Activated CD4-positive, alpha-beta T cell treated with anti-CD3 and anti-CD28 coated beads, Interleukin-2, amount 50 U/mL, for 16 hours (primary cell): ENCODE data around the gene EXOC3.
"Not testable (repeated sequence)": the region's sequence is repeated elsewhere in the genome, so short reads cannot be mapped to it uniquely, and the experiment has no call there.

Experiments
- DNase-seq: peaks from one replicate; pipeline ENCODE4 v3.0.0-alpha.2; 2020

The EXOC3 gene

DNA sequence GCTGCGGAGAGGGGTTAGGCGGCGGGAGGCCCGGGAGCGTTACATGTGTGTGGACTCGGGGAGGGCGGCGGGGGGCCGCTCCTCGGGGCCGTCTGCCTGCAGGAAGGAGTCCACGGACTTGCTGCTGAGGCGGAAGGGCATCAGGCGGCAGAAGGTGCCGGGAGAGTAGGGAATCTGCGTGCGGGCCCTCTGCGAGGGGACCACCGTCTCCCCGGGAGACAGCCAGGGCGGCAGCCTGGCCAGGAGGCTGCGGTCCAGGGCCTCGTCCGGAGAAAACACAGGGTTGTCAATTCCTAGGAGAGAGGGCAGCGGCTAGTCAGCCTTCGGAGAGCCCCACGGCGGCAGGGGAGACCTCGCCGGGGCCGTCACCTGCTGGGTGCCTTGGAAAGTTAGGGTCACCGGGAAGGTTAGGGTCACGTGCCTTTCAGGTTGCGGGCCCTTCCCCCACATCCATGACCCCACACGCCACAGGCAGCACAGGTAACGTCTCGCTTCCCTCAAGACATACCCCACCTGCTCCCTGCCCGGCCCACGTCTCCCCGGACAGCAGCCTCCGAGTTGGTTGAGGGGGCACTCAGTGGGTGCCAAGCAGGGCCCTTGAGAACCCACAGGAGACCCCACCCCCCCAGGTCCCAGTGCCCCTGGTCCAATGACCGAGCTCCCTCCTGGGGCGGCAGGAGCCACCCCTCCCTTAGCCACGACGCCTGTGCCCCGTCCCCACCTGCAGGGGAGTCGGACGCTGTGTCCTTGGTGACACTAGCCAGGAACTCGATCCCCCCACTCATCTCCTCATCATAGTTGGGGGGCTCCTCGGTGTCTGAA lies 32.1 kb downstream of the EXOC3 start:
- DNase-seq: no peak

DNA sequence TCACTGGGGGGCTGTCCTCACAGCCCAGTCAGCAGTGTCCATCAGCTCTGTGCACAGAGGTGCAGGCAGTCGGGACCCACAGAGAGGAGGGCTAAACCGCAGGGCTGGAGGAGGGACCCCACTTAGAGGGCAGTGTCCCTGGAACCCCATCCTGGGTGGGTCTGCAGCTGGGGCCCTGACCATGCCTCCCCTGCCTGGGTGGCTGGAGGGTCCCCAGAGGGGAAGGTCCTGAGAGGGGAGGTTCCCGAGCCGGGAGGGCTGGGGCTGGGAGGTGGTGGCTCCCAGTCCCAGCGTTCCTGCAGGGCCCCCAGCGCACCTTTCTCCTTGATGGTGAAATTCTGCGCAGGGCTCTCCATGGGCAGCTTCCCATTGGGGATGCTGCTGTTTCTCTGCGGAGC lies 32.7 kb downstream of the EXOC3 start:
- no peak for DNase-seq

GRCh38 chr5:476102-476813 lies 33.3 kb downstream of the EXOC3 start:
- no peak for DNase-seq

DNA sequence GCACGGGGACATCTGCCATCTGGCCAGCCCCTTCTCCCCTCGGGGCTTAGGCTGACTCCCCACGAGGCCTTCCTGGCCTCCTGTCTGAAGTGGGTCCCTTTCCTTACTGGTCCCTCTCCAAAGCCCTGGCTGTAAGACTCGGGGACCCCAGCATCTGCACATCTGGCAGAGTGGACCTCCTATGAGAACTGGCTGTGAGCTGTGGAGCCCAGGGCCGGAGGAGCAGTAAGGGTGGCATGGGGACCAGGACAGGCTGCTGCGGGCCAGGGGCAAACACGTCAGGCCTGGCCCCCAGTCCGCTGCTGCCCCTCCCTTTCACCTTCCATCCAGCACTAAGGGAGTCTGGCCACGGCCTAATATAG lies 33.8 kb downstream of the EXOC3 start:
- DNase-seq: no peak

DNA sequence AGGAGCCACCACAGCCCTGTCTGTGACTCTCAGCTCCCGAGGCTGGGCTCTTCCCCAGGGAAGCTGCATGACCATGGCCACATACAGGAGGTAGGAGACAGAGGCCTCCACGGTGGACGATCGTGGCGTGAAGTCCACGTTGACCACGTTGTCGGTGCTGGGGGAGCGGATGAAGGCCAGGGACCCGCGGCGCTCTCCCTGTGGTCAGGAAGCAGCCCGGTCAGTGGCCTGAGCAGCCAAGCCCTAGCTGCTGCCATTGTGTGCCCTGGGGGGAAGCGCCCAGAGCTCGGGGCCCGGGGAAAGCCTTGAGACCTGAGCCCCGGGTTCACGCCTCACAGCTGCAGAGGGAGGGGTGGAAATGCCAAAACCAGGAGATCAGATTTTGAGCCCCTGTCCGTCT lies 34.3 kb downstream of the EXOC3 start:
- DNase-seq: no peak

GRCh38 chr5:477871-478270 lies 34.9 kb downstream of the EXOC3 start:
- DNase-seq: no peak

- no peak for DNase-seq
Observed at GRCh38 chr5:478369-478981, 35.5 kb downstream of the EXOC3 start.

- no peak for DNase-seq
Observed at GRCh38 chr5:478982-479535, 36.1 kb downstream of the EXOC3 start.

DNA sequence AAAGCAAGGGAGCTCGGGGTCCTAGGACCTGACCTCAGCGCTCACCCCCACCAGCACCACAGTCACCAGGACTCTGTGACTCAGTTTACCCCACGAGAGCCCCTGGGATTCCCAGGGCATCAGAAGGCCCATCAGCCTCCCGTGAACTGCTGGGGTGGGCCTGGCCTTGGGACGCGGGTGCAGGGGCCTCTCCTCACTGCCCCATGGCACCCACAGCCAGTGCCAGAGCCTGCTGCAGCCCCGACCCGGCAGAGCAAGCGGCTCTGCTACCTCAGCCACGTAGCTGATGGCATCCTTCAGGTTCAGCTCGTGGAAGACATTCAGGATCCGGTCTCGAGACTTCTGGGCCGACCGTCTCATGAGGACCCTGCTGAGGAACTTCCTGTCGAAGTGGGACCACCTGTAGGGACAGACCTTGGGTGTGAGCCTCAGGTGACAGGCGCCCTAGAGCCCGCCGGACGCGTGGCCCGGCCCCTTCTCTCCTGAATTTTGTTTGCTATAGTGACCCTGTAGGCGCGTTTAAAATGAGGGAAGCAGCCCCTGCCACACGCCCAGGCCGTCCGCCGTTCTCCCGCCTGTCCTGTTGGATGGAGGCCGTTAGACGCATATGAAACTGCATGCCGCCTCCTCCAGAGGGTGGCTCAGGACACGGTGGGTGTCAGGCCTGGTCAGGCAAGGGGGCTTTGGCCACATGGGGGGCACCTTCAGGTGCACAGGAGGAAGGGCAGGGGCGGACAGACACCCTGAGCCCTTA lies 36.8 kb downstream of the EXOC3 start:
- DNase-seq: no peak

DNA sequence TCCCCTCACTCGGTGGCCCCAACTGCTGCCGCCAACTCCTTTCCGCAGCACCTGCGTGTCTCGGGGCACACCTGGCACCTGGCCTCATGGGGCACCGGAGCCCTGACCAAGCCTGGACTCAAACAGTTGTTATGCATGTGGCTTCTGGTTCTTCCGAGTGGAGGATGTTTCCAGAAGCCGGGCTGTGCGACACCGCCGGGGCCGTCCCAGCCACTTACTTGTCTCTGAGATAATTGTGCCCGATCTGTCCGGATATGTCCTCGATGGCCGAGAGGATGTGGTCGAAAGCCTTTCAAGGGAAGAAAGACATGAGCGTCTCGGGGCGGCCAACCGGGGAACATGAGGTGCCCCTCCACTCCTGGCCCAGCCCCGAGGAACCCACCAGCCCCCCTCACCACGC lies 38.4 kb downstream of the EXOC3 start:
- no peak for DNase-seq

DNA sequence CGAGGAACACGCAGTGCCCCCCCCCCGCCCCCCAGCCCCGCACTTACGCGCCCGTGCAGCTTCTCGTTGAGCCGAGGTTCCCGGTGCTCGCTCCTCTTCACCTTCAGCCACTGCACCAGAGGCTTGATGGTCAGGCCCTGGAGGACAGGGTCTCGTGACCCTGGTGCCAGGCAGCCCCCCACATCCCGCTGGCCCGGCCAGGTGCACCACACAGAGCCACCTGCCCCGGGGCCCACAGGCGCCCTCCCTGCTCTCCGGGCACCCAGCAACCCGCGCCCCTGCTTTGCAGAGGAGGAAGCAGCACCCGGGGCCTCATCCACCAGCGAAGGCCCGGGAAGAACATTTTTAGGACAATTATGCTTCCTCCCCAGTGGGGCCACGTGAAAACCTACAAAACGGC lies 39.0 kb downstream of the EXOC3 start:
- DNase-seq: no peak

GRCh38 chr5:482506-482905 lies 39.5 kb downstream of the EXOC3 start:
- DNase-seq: no peak

GRCh38 chr5:483011-483410 lies 40.0 kb downstream of the EXOC3 start:
- DNase-seq: no peak

DNA sequence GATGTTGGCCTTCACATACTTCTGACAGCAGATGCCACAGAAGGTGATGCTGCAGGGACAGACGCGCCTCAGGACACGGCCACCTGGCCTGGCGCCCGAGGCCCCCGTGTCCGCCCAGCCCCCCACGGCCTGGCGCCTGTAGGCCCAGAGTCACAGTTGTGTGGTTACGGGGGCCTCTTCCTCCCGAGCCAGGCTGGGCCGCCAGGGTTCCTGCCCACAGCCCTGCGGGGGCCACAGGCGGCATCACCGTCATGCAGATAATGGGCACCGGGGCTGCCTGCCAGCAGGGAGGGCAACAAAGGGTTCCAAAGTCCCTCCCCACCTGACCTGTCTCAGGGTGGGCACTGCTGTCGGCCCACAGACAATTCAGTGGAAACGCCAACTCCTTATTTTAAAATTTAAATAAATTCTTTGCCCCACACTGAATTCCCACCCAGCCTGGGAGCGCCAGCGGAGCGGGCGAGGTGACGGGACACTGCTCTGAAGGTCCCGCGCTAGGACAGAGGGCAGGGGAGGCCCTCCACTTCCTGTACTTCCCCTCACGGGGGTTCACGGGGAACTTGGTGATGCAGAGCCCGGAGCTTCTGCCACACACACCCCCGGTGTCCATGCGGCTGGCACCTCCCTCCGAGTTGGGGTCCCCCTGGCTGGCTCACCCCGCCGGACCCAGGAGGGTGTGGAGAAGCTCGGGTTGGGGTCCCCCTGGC lies 40.6 kb downstream of the EXOC3 start:
- no peak for DNase-seq

DNA sequence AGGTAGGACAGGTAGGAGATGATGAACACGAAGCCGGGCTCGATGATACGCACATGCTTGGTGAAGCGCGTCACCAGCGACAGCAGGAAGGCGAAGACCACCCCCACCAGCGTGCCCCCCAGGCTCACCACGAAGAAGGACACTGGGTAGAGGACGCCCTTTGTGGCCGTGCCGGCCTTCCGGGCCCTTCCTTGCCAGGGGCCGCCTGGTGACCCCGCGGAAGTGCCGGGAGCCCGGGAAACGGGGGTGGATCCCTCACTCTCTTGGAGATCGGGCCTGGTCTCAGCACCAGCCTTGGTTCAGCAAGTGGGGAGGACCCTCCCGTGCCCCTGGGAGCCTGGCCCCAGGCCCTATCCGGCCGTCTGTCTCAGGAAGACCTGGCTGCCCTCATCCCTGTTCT lies 41.6 kb downstream of the EXOC3 start:
- DNase-seq: no peak

DNA sequence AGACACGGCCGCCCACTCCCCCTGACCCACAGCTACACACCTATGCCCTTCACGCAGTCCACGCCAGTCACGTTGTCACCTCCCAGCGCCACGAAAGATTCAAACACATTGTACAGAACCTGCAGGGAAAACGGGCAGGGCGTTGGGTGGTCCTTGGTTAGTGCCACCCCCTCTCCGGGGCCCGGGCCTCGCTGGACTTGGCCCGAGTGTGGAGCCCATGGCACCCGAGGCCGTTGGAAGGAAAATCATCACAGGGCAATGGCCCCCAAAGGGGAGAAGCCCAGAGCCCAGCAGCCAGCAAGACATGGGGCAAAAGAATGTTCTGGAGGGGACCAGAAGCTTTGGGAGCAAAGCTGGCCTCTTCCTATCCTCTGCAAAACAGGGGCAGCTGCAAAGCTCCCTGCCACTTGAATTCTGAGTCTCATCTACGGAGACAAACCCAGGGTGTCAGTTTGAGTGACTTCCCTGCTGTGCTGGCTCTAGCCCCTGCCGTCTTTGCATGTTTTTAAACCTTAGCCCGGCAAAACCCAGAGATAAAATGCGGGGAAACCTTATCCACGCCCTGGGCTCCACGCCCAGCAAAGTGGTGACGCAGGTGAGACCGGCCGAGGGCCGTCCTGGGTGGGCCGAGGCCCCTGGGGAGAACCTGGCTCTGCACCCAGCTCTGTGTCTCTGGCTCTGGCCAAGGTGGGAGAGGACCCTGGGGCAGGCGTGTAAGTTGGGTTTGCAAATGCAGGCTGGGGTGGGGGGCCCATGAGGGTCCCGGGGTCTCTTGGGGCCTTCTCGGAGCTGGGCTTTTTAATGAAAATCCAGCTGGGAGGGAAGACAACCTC lies 42.4 kb downstream of the EXOC3 start:
- DNase-seq: no peak

DNA sequence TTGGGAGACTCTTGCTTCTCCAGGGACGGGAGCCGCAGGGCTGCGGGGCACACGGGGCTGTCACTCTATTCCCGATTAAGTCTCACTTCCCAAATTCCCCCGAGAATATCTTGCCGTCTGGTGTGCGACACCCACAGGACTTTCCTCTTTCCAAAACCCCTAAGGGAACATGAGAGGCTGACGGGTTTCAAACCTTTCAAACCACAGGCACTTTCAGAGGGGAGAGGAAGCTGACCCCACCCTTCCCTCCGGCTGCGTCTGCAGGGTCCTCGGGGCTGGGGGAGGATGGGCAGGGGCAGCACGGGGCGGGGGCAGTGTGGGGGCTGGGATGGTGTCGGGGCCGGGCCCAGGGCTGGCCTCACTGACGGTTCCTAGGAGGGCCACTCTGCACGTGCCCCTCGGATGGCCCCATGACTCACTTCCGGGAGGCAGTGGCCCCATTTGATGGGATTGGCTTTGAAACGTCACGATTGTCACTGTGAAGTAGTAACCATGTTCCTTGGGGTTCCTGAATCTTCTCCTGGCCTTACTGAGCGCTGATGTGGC lies 43.0 kb downstream of the EXOC3 start:
- no peak for DNase-seq

DNA sequence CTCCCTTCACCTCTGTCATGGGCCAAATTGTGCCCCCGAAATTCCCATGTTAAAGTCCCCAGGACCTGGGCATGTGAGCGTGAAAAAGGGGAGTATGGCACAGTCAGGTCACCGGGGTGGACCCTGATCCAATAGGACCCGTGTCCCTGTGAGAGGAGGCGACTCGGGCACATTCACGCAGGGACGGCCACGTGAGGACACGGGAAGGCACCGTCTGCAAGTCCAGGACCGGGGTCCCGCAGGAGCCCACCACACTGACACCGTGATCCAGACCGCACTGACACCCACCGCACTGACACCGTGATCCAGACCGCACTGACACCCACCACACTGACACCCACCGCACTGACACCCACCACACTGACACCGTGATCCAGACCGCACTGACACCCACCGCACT lies 43.6 kb downstream of the EXOC3 start:
- not testable (repeated sequence) for DNase-seq

GRCh38 chr5:488241-488640 lies 45.3 kb downstream of the EXOC3 start:
- no peak for DNase-seq

- DNase-seq: no peak
Observed at GRCh38 chr5:488744-489688, 46.0 kb downstream of the EXOC3 start.
